K562 (cell line): ENCODE results near the gene SRCIN1. TPM values are rescaled to one million over a fixed set of nuclear protein-coding genes. Genes with fewer than 3 reads are reported as not detected.

Source experiments
- ARHGAP35 ChIP-seq: fragments of 450-650 bp; IDR thresholded peaks from 2 replicates; pipeline ENCODE4 v1.6.1; 2018; ENCODE audit not compliant: partially characterized antibody
- BCL6 ChIP-seq: fragments of 250-450 bp; sonication (Bioruptor Pico); IDR thresholded peaks from 2 replicates; pipeline ENCODE4 v1.4.0; 2020
- BDP1 ChIP-seq: IDR thresholded peaks from 3 replicates; pipeline ENCODE4 v1.6.1; 2011; ENCODE audit not compliant: insufficient read length, insufficient read depth
- CHAMP1 ChIP-seq: fragments of 450-650 bp; IDR thresholded peaks from 2 replicates; pipeline ENCODE4 v1.6.1; 2016; ENCODE audit warnings: mild to moderate bottlenecking
- FOXM1 ChIP-seq, 2 experiments: fragments of 450-650 bp in 1 of 2; sonication (generic) in 1 of 2; formaldehyde crosslinking in 1 of 2; IDR thresholded peaks; 2 replicates each; pipeline versions ENCODE4 v1.6.1 to v1.9.0; 2017 to 2022; ENCODE audit warnings: low read depth in 2 of 2, mild to moderate bottlenecking in 2 of 2, missing genetic modification reagents in 1 of 2, moderate library complexity in 1 of 2
- IFI16 ChIP-seq: fragments of 250-450 bp; sonication (Bioruptor Pico); IDR thresholded peaks from 2 replicates; pipeline ENCODE4 v2.1.2; 2022; ENCODE audit warnings: mild to moderate bottlenecking, inconsistent platforms
- KDM2B ChIP-seq: fragments of 250-450 bp; sonication (Bioruptor Pico); IDR thresholded peaks from 2 replicates; pipeline ENCODE4 v1.8.0; 2021; ENCODE audit warnings: mild to moderate bottlenecking, moderate library complexity
- MTA1 ChIP-seq: fragments of 450-650 bp; IDR thresholded peaks from 2 replicates; pipeline ENCODE4 v1.6.1; 2017; ENCODE audit warnings: borderline replicate concordance
- RAD51 ChIP-seq: fragments of 450-650 bp; IDR thresholded peaks from 2 replicates; pipeline ENCODE4 v1.7.1; 2016; ENCODE audit warnings: low read depth, mild to moderate bottlenecking, borderline replicate concordance
- SIN3A ChIP-seq, 2 experiments: fragments of 150-350 bp in 1 of 2; IDR thresholded peaks; 2 replicates each; pipeline ENCODE4 v1.6.1; 2011 to 2016; ENCODE audit warnings: borderline replicate concordance in 2 of 2, low read depth in 2 of 2, low read length in 2 of 2, mild to moderate bottlenecking in 2 of 2, moderate library complexity in 2 of 2; ENCODE audit not compliant: control insufficient read depth in 1 of 2
- STAT5A ChIP-seq: IDR thresholded peaks from 2 replicates; pipeline ENCODE4 v1.6.1; 2012; ENCODE audit warnings: low read length, inconsistent platforms, borderline replicate concordance
- U2AF1 ChIP-seq: fragments of 200-400 bp; formaldehyde crosslinking; optimal IDR thresholded peaks from 2 replicates; pipeline ENCODE3; 2017; ENCODE audit warnings: mild to moderate bottlenecking, low read depth, low read length, moderate library complexity
- ZFP91 ChIP-seq: sonication (generic); formaldehyde crosslinking; IDR thresholded peaks from 2 replicates; pipeline ENCODE4 v1.8.0; 2022; ENCODE audit warnings: mild to moderate bottlenecking, missing genetic modification reagents
- ZKSCAN8 ChIP-seq: fragments of 200-800 bp; sonication (Bioruptor generic); IDR thresholded peaks from 2 replicates; pipeline ENCODE4 v1.6.1; 2016; ENCODE audit warnings: missing genetic modification characterization, missing compliant biosample characterization
- ZNF133 ChIP-seq: fragments of 250-450 bp; sonication (Bioruptor Pico); IDR thresholded peaks from 2 replicates; pipeline ENCODE4 v1.4.0; 2020; ENCODE audit warnings: mild to moderate bottlenecking
- ZNF175 ChIP-seq: fragments of 200-800 bp; sonication (Bioruptor generic); IDR thresholded peaks from 2 replicates; pipeline ENCODE4 v1.6.1; 2016; ENCODE audit warnings: low read depth, mild to moderate bottlenecking, missing genetic modification characterization, missing compliant biosample characterization
- ZNF398 ChIP-seq: fragments of 250-450 bp; sonication (Bioruptor Pico); IDR thresholded peaks from 2 replicates; pipeline ENCODE4 v1.8.0; 2021; ENCODE audit warnings: moderate library complexity, mild to moderate bottlenecking, inconsistent platforms
- ZNF57 ChIP-seq: fragments of 450-650 bp; formaldehyde crosslinking; IDR thresholded peaks from 2 replicates; pipeline ENCODE4 v1.4.0; 2020; ENCODE audit warnings: mild to moderate bottlenecking, moderate library complexity
- ZNF740 ChIP-seq, 3 experiments: fragments of 200-800 bp in 1 of 3; sonication (Bioruptor generic) in 1 of 3; sonication (generic) in 1 of 3; formaldehyde crosslinking in 1 of 3; IDR thresholded peaks; 2 replicates each; pipeline versions ENCODE4 v1.6.1 to v1.8.0; 2016 to 2022; ENCODE audit warnings: mild to moderate bottlenecking in 2 of 3, missing compliant biosample characterization in 2 of 3, missing genetic modification characterization in 2 of 3, missing genetic modification reagents in 1 of 3
- ZNF830 ChIP-seq: fragments of 250-450 bp; sonication (Bioruptor Pico); IDR thresholded peaks from 2 replicates; pipeline ENCODE4 v1.5.0; 2021; ENCODE audit warnings: mild to moderate bottlenecking
- polyA plus RNA-seq, 8 experiments: library from polyadenylated mRNA; depleted of rRNA in 4 of 8; stranded (reverse) in 5 of 8; unstranded in 3 of 8; fragments of >200 nt; fragmentation: Nextera tagmentation in 2 of 8; fragmentation: Illumina TruSeq in 1 of 8; extraction: Ambion mirVana in 2 of 8; extraction: Trizol in 1 of 8; gene quantifications; 2 replicates each; pipeline versions ENCODE4 v1.2.1 to v1.2.3, GENCODE V29; 2011 to 2014; ENCODE audit warnings: inconsistent platforms in 1 of 8, missing spikeins in 1 of 8
- total RNA-seq, 7 experiments: library from RNA; depleted of rRNA in 6 of 7; stranded (reverse); fragments of >200 nt in 6 of 7; fragmentation: Illumina TruSeq in 2 of 7; extraction: Trizol in 2 of 7; gene quantifications; 2 replicates each; pipeline versions ENCODE4 v1.2.1 to v1.2.3, GENCODE V29; 2011 to 2021; ENCODE audit warnings: low replicate concordance in 1 of 7

Gene SRCIN1
- total and polyA plus RNA-seq, 9 of the 15 experiments (the other 6 are each of a cell fraction or from before 2014, with no cell fraction given): 0.09 to 0.33 (median 0.13) TPM; not detected in 6

- peak; percentile 71; the same call in 1 of the 2 replicates for TF ChIP-seq KDM2B (CRISPR knock-in tag)
- TF ChIP-seq STAT5A: no peak
- no peak for TF ChIP-seq ZKSCAN8 (CRISPR knock-in tag)
- no peak for TF ChIP-seq CHAMP1
- TF ChIP-seq FOXM1 (IDR thresholded peaks at IDR 0.05; ENCODE audit: low read depth): no peak
- TF ChIP-seq FOXM1 (CRISPR knock-in tag; IDR thresholded peaks at IDR 0.05; ENCODE audit: low read depth): no peak
- TF ChIP-seq U2AF1: no peak
- no peak for TF ChIP-seq ZFP91 (CRISPR knock-in tag)
- no peak for TF ChIP-seq SIN3A (IDR thresholded peaks at IDR 0.05; ENCODE audit: borderline replicate concordance in 2 of 2, control insufficient read depth in 1 of 2, low read depth in 2 of 2, low read length in 2 of 2)
- no peak for TF ChIP-seq ZNF830
- TF ChIP-seq ZNF57 (CRISPR knock-in tag): no peak
- no peak for TF ChIP-seq ZNF740 (CRISPR knock-in tag; IDR thresholded peaks at IDR 0.05)
- 0 out of 4 replicates have a peak, but pooled peaks of 1 of the 2 experiments have one; percentile 52 for TF ChIP-seq ZNF740 (tag; IDR thresholded peaks at IDR 0.05)
- TF ChIP-seq RAD51: no peak
- TF ChIP-seq ARHGAP35: no peak
- no peak for TF ChIP-seq ZNF398 (CRISPR knock-in tag)
- TF ChIP-seq MTA1: no peak
- no peak for TF ChIP-seq IFI16 (CRISPR knock-in tag)
- TF ChIP-seq ZNF175: no peak
- no peak for TF ChIP-seq BDP1
- no peak for TF ChIP-seq ZNF133 (CRISPR knock-in tag)
- no peak for TF ChIP-seq BCL6 (CRISPR knock-in tag)
These were observed 47.7 kb downstream of the SRCIN1 start (continued) for GRCh38 chr17:38557836-38558727.
